Keratinocyte (primary cell): ENCODE results near the gene SDR39U1.

Experiments
- EZH2 ChIP-seq: IDR thresholded peaks from one replicate; pipeline ENCODE4 v1.6.1; 2012; ENCODE audit warnings: inconsistent platforms, mild to moderate bottlenecking, low read length, moderate library complexity
- TF ChIP-seq, protein P1 (sequence below), 3 experiments: IDR thresholded peaks in 1 of 3; conservative IDR thresholded peaks in 1 of 3; optimal IDR thresholded peaks in 1 of 3; 2 replicates in 2 of 3; 3 replicates in 1 of 3; pipeline versions ENCODE3 to v1.5.1; 2011; ENCODE audit warnings: low read length in 3 of 3, mild to moderate bottlenecking in 3 of 3, moderate library complexity in 2 of 3, control low read depth in 1 of 3, inconsistent platforms in 1 of 3; ENCODE audit not compliant: insufficient read depth in 2 of 3; ENCODE audit errors: extremely low read depth in 1 of 3

DNA sequence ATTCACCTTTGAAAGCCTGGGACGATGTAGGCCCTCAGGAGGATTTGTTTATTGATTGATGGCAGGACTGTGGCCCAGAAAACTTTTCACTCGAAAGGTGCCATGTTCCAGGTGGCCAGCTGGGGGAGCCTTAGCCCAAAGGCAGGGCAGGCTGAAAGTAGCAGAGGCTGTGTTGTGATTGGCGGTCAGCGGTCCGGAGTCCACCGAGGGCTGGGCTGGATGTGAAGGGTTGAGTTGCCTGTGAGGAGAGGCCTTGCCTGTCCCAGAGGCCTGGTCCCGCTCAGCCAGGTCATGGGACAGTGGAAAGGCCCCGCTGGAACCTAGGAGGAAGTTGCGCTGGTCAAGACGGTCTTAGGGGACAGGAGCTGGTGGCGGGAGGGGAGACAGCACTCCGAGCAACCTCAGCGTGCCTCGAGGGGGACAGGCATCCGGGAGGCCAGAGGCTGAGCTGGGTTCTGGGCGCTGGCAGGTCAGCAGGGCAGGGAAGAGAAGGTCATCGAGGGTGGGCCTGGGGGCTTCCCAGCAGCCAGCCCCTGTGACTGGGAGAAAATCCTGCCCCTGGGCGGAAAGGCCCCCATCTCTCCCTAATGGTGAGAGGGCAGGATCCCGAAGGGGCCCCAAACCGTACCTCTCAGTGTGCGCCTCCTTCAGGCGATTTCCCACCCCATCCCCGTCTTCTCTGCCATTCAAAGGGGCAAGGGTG is 39.2 kb upstream of the SDR39U1 start:
- TF ChIP-seq, protein P1, sequence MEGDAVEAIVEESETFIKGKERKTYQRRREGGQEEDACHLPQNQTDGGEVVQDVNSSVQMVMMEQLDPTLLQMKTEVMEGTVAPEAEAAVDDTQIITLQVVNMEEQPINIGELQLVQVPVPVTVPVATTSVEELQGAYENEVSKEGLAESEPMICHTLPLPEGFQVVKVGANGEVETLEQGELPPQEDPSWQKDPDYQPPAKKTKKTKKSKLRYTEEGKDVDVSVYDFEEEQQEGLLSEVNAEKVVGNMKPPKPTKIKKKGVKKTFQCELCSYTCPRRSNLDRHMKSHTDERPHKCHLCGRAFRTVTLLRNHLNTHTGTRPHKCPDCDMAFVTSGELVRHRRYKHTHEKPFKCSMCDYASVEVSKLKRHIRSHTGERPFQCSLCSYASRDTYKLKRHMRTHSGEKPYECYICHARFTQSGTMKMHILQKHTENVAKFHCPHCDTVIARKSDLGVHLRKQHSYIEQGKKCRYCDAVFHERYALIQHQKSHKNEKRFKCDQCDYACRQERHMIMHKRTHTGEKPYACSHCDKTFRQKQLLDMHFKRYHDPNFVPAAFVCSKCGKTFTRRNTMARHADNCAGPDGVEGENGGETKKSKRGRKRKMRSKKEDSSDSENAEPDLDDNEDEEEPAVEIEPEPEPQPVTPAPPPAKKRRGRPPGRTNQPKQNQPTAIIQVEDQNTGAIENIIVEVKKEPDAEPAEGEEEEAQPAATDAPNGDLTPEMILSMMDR (optimal IDR thresholded peaks at IDR 0.05 in 1 of 3, IDR thresholded peaks at IDR 0.05 in 1 of 3, conservative IDR thresholded peaks at IDR 0.05 in 1 of 3; ENCODE audit: extremely low read depth in 1 of 3, insufficient read depth in 2 of 3, low read length in 3 of 3): peak; percentile 79 to 93 (median 90)
- no peak for TF ChIP-seq EZH2
